Measurements from ENCODE around the gene HBG1.
"Not testable (repeated sequence)": the region's sequence is repeated elsewhere in the genome, so short reads cannot be mapped to it uniquely, and the experiment has no call there.

HBG1 gene

GRCh38 chr11:5249807-5250396, at the start of gene HBG1:
Gene HBG1, minus strand, starts transcription at chr11:5249857. Its CDS starts 53 bp downstream, at chr11:5249804.
- not testable (repeated sequence) for DNase-seq

- no peak for DNase-seq
These were observed 48.8 kb upstream of the HBG1 start for GRCh38 chr11:5298451-5298850.

GRCh38 chr11:5297721-5298323, 48.2 kb upstream of the HBG1 start:
- DNase-seq = no peak

GRCh38 chr11:5294342-5294995, 44.8 kb upstream of the HBG1 start:
- DNase-seq = not testable (repeated sequence)

- DNase-seq = no peak
These were observed 43.4 kb upstream of the HBG1 start for GRCh38 chr11:5293028-5293427.

- no peak for DNase-seq
These were observed 41.7 kb upstream of the HBG1 start for GRCh38 chr11:5291207-5291838.

- DNase-seq = no peak
These were observed 40.4 kb upstream of the HBG1 start for GRCh38 chr11:5290106-5290505.

- DNase-seq = no peak
These were observed 40.0 kb upstream of the HBG1 start for GRCh38 chr11:5289696-5290095.

GRCh38 chr11:5288906-5289550, 39.4 kb upstream of the HBG1 start:
- no peak for DNase-seq

- no peak for DNase-seq
These were observed 38.6 kb upstream of the HBG1 start for GRCh38 chr11:5288108-5288905.

GRCh38 chr11:5286901-5287300, 37.2 kb upstream of the HBG1 start:
- no peak for DNase-seq

GRCh38 chr11:5286351-5286750, 36.7 kb upstream of the HBG1 start:
- DNase-seq = no peak

GRCh38 chr11:5285703-5286340, 36.2 kb upstream of the HBG1 start:
- no peak for DNase-seq

- DNase-seq = no peak
These were observed 35.0 kb upstream of the HBG1 start for GRCh38 chr11:5284637-5285036.

GRCh38 chr11:5283882-5284281, 34.2 kb upstream of the HBG1 start:
- no peak for DNase-seq

- DNase-seq = no peak
These were observed 33.4 kb upstream of the HBG1 start for GRCh38 chr11:5283086-5283485.

GRCh38 chr11:5282628-5283027, 33.0 kb upstream of the HBG1 start:
- DNase-seq = no peak

GRCh38 chr11:5281596-5281995, 31.9 kb upstream of the HBG1 start:
- DNase-seq = no peak

GRCh38 chr11:5280582-5281102, 31.0 kb upstream of the HBG1 start:
- no peak for DNase-seq

GRCh38 chr11:5279471-5280090, 29.9 kb upstream of the HBG1 start:
- DNase-seq = no peak

- no peak for DNase-seq
These were observed 28.2 kb upstream of the HBG1 start for GRCh38 chr11:5277807-5278382.

Measured in GOT3 (cell line).